Panc1 (cell line): ENCODE data around the gene TNFSF12.
A peak's percentile ranks its signal among the peaks of the same experiment; 100 is the strongest.

Experiments used
- POLR2AphosphoS5 ChIP-seq: IDR thresholded peaks from 2 replicates; pipeline ENCODE4 v1.6.1; 2012; ENCODE audit warnings: mild to moderate bottlenecking, low read depth, low read length, moderate library complexity
- TF ChIP-seq, protein P1 (sequence below): fragments of 450-650 bp; IDR thresholded peaks from 2 replicates; pipeline ENCODE4 v1.5.1; 2017; ENCODE audit warnings: mild to moderate bottlenecking
- TF ChIP-seq, protein P2 (sequence below), 2 experiments: IDR thresholded peaks; 2 replicates each; pipeline ENCODE4 v1.6.1; 2011 to 2012; ENCODE audit warnings: low read depth in 2 of 2, control low read depth in 1 of 2, low read length in 1 of 2, mild to moderate bottlenecking in 1 of 2, moderate library complexity in 1 of 2; ENCODE audit not compliant: insufficient read depth in 1 of 2

DNA sequence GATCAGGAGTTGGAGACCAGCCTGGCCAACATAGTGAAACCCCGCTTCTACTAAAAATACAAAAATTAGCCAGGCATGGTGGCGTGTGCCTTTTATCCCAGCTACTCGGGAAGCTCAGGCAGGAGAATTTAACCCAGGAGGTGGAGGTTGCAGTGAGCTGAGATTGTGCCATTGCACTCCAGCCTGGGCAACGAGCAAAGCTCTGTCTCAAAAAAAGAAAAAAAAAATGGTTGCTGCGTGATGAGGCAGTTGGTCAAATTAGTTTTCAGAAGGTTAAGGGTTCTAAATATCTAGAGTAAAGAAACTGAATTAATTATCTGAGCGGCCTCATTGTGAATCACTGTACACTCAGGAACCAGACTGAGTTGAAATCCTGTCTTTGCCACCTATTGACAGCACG, 27.1 kb downstream of the TNFSF12 start:
- TF ChIP-seq, protein P1, sequence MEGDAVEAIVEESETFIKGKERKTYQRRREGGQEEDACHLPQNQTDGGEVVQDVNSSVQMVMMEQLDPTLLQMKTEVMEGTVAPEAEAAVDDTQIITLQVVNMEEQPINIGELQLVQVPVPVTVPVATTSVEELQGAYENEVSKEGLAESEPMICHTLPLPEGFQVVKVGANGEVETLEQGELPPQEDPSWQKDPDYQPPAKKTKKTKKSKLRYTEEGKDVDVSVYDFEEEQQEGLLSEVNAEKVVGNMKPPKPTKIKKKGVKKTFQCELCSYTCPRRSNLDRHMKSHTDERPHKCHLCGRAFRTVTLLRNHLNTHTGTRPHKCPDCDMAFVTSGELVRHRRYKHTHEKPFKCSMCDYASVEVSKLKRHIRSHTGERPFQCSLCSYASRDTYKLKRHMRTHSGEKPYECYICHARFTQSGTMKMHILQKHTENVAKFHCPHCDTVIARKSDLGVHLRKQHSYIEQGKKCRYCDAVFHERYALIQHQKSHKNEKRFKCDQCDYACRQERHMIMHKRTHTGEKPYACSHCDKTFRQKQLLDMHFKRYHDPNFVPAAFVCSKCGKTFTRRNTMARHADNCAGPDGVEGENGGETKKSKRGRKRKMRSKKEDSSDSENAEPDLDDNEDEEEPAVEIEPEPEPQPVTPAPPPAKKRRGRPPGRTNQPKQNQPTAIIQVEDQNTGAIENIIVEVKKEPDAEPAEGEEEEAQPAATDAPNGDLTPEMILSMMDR = no peak
- peak; percentile 32; the same call in 1 of the 2 replicates for TF ChIP-seq POLR2AphosphoS5
- TF ChIP-seq, protein P2, sequence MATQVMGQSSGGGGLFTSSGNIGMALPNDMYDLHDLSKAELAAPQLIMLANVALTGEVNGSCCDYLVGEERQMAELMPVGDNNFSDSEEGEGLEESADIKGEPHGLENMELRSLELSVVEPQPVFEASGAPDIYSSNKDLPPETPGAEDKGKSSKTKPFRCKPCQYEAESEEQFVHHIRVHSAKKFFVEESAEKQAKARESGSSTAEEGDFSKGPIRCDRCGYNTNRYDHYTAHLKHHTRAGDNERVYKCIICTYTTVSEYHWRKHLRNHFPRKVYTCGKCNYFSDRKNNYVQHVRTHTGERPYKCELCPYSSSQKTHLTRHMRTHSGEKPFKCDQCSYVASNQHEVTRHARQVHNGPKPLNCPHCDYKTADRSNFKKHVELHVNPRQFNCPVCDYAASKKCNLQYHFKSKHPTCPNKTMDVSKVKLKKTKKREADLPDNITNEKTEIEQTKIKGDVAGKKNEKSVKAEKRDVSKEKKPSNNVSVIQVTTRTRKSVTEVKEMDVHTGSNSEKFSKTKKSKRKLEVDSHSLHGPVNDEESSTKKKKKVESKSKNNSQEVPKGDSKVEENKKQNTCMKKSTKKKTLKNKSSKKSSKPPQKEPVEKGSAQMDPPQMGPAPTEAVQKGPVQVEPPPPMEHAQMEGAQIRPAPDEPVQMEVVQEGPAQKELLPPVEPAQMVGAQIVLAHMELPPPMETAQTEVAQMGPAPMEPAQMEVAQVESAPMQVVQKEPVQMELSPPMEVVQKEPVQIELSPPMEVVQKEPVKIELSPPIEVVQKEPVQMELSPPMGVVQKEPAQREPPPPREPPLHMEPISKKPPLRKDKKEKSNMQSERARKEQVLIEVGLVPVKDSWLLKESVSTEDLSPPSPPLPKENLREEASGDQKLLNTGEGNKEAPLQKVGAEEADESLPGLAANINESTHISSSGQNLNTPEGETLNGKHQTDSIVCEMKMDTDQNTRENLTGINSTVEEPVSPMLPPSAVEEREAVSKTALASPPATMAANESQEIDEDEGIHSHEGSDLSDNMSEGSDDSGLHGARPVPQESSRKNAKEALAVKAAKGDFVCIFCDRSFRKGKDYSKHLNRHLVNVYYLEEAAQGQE (IDR thresholded peaks at IDR 0.05; ENCODE audit: insufficient read depth in 1 of 2, low read depth in 2 of 2, low read length in 1 of 2) = no peak
